OCI-LY7 (cell line): Measurements from ENCODE around the gene ZNF81. TPM values are rescaled to one million over a fixed set of nuclear protein-coding genes. Genes with fewer than 3 reads are reported as not detected.
"Not testable (repeated sequence)": the region's sequence is repeated elsewhere in the genome, so short reads cannot be mapped to it uniquely, and the experiment has no call there.

Experiments
- BruUV-seq: library from RNA; stranded (reverse); fragments of 400-500 nt; replicated peaks from 2 replicates; lab custom pipeline; 2021; lab: Mats Ljungman, UMichigan
- CTCF ChIA-PET: fragments of 300-600 bp; sonication (Branson Sonifier 250); formaldehyde crosslinking; loops from one replicate; lab custom pipeline; 2022; ENCODE audit warnings: antibody characterized with exemption; ENCODE audit not compliant: unreplicated experiment; lab: Charles Lee
- POLR2A ChIA-PET: fragments of 300-600 bp; sonication (Branson Sonifier 250); formaldehyde crosslinking; loops from one replicate; lab custom pipeline; 2022; ENCODE audit warnings: antibody characterized with exemption; lab: Charles Lee
- DNase-seq: peaks from one replicate; pipeline ENCODE4 v3.0.0-alpha.2; 2015; ENCODE audit warnings: low spot score
- H2AFZ ChIP-seq: fragments of 200-600 bp; sonication (generic), shearing (Covaris generic); 2 replicates; pipeline ENCODE4 v1.6.1; 2014; ENCODE audit warnings: mild to moderate bottlenecking, antibody characterized with exemption, low read length, moderate library complexity
- H3K27ac ChIP-seq: fragments of 200-600 bp; sonication (generic); 2 replicates; pipeline ENCODE4 v1.5.1; 2014; ENCODE audit warnings: mixed run types, low read depth, mild to moderate bottlenecking, moderate library complexity, low read length, inconsistent platforms; ENCODE audit not compliant: poor library complexity, severe bottlenecking
- H3K36me3 ChIP-seq: fragments of 200-600 bp; sonication (generic); 2 replicates; pipeline ENCODE4 v1.6.1; 2014; ENCODE audit warnings: mild to moderate bottlenecking, antibody characterized with exemption, low read length, moderate library complexity, mixed read lengths; ENCODE audit not compliant: insufficient read depth
- H3K4me1 ChIP-seq: fragments of 200-600 bp; sonication (generic); 2 replicates; pipeline ENCODE4 v1.5.1; 2014; ENCODE audit warnings: mild to moderate bottlenecking, low read length; ENCODE audit not compliant: insufficient read depth, poor library complexity, severe bottlenecking
- H3K4me2 ChIP-seq: fragments of 200-600 bp; sonication (generic); 2 replicates; pipeline ENCODE4 v1.6.1; 2014; ENCODE audit warnings: mild to moderate bottlenecking, low read length
- H3K4me3 ChIP-seq: fragments of 200-600 bp; sonication (generic); 2 replicates; pipeline ENCODE4 v1.5.1; 2014; ENCODE audit warnings: mild to moderate bottlenecking, low read depth, low read length; ENCODE audit not compliant: poor library complexity, severe bottlenecking
- H3K79me2 ChIP-seq: fragments of 200-600 bp; sonication (generic); 2 replicates; pipeline ENCODE4 v1.6.1; 2016; ENCODE audit warnings: low read depth, mild to moderate bottlenecking, low read length, moderate library complexity, mixed read lengths; ENCODE audit not compliant: insufficient read depth
- H3K9me2 ChIP-seq: fragments of 200-600 bp; sonication (generic); 2 replicates; pipeline ENCODE4 v1.6.1; 2016; ENCODE audit warnings: mild to moderate bottlenecking, low read length, mixed read lengths; ENCODE audit not compliant: insufficient read depth
- H3K9me3 ChIP-seq: fragments of 200-600 bp; sonication (generic); 2 replicates; pipeline ENCODE4 v1.6.1; 2014; ENCODE audit warnings: mild to moderate bottlenecking, mixed run types, low read length, mixed read lengths
- H4K20me1 ChIP-seq: fragments of 200-600 bp; sonication (generic); 2 replicates; pipeline ENCODE4 v1.6.1; 2014; ENCODE audit warnings: mild to moderate bottlenecking, antibody characterized with exemption, low read length, moderate library complexity, mixed read lengths; ENCODE audit not compliant: insufficient read depth
- EZH2phosphoT487 ChIP-seq: fragments of 200-600 bp; sonication (generic); IDR thresholded peaks from 2 replicates; pipeline ENCODE4 v1.6.1; 2018; ENCODE audit warnings: low read depth, borderline replicate concordance, mild to moderate bottlenecking, mixed run types, antibody characterized with exemption, low read length, moderate library complexity, mixed read lengths
- intact Hi-C: fragments of 100-400 bp; cut with micrococcal nuclease; formaldehyde crosslinking; loops from one replicate; pipeline ENCODE4 v1.10.0; 2022; ENCODE audit not compliant: unreplicated experiment
- total RNA-seq, 2 experiments: library from RNA; depleted of rRNA in 1 of 2; stranded (reverse); fragments of >200 nt in 1 of 2; shearing (Covaris generic) in 1 of 2; gene quantifications; 2 replicates each; pipeline ENCODE4 v1.2.3, GENCODE V29; 2014 to 2022
- TF ChIP-seq, protein P1 (sequence below): fragments of 200-600 bp; sonication (generic); conservative IDR thresholded peaks from 2 replicates; pipeline ENCODE4 v1.5.1; 2014; ENCODE audit warnings: mild to moderate bottlenecking, antibody characterized with exemption, low read length, moderate library complexity, mixed read lengths

Gene ZNF81
- total RNA-seq, 2 experiments from 2014 or later = 7.1 to 12.8 TPM

DNA sequence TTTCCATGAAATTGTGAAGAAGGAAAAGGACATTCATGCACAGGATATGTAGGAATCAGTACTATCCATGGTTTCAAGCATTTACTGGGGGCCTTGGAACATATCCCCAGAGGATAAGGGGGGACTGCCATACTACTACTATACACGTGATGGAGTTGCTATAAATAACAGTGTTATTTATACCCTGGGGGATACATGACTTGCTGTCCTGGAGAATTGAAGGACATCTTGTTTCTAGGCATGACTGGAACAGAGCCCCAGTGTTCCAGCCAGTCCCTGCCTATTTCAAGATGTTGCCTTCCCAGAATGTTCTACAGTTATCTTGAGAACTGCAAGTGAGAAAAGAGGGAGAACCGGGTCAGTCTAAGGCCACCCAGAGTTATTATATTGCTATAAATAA is 39.6 kb upstream of the ZNF81 start:
- Histone ChIP-seq H4K20me1 (no peaks in the 10 kb centered on the region), H3K4me3 (no peak overlapping the region), H3K9me3 (no peaks in the 10 kb centered on the region), H3K9me2 (no peaks in the 10 kb centered on the region), H3K36me3 (no peaks in the 10 kb centered on the region), H3K4me2 (no peak overlapping the region), H3K4me1 (no peaks in the 10 kb centered on the region), H3K27ac (no peak overlapping the region), H2AFZ (no peak overlapping the region), H3K79me2 (no peaks in the 10 kb centered on the region)
- CTCF ChIA-PET = no interaction called here
- no peak for DNase-seq
- intact Hi-C loops = no loop called here
- no TSS peak for BruUV-seq
- POLR2A ChIA-PET = no interaction called here
- TF ChIP-seq, protein P1, sequence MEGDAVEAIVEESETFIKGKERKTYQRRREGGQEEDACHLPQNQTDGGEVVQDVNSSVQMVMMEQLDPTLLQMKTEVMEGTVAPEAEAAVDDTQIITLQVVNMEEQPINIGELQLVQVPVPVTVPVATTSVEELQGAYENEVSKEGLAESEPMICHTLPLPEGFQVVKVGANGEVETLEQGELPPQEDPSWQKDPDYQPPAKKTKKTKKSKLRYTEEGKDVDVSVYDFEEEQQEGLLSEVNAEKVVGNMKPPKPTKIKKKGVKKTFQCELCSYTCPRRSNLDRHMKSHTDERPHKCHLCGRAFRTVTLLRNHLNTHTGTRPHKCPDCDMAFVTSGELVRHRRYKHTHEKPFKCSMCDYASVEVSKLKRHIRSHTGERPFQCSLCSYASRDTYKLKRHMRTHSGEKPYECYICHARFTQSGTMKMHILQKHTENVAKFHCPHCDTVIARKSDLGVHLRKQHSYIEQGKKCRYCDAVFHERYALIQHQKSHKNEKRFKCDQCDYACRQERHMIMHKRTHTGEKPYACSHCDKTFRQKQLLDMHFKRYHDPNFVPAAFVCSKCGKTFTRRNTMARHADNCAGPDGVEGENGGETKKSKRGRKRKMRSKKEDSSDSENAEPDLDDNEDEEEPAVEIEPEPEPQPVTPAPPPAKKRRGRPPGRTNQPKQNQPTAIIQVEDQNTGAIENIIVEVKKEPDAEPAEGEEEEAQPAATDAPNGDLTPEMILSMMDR = no peak

DNA sequence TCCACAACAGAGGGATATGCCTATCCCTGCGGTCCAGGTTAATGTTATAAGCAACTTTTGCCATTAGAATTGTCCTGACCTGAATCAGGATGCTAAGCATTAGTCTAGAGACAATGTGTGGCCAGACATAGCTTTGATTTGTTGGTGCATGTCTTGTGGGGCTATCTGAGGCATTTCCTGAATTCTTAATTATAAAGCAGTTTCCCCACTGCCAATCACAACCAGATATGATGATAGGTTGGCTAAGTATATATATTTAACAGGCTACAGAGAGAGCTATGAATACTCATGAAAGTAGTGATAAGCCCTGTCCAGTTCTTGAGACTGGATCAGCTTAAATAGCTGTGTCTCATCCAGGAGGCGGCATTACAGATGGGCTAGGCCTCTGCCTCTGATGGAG is 37.8 kb upstream of the ZNF81 start:
- Histone ChIP-seq H3K4me3 (no peak overlapping the region), H3K9me3 (no peaks in the 10 kb centered on the region)

DNA sequence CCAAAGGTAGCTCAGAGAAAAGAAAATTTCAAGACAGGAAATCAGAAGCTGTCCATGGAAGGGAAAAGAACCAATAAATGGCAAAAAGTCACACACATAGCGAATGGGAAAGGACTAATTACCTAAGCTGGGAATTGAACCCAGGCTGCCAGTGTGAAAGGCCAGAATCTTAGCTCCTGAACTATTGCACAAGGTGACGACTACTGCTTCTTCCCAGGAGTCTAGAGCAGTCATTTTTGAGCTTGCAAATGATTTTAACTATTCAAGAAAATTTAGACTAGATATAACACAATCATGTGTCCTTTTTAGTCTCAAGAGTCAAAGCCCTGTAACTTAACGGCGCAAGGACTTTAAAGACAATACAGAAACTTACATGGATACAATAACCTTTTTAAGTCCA is 34.1 kb upstream of the ZNF81 start:
- intact Hi-C loops = no loop called here

More for the DNA sequence above, 37.8 kb upstream of the ZNF81 start:
- DNase-seq = no peak
- intact Hi-C loops = no loop called here
- ChIA-PET CTCF (no interaction called here), POLR2A (no interaction called here)
- Histone ChIP-seq H2AFZ (no peak overlapping the region), H4K20me1 (no peaks in the 10 kb centered on the region), H3K4me2 (no peak overlapping the region), H3K9me2 (no peaks in the 10 kb centered on the region), H3K36me3 (no peaks in the 10 kb centered on the region), H3K4me1 (no peaks in the 10 kb centered on the region), H3K79me2 (no peaks in the 10 kb centered on the region), H3K27ac (no peak overlapping the region)
- no TSS peak for BruUV-seq
- TF ChIP-seq, protein P1 = no peak

DNA sequence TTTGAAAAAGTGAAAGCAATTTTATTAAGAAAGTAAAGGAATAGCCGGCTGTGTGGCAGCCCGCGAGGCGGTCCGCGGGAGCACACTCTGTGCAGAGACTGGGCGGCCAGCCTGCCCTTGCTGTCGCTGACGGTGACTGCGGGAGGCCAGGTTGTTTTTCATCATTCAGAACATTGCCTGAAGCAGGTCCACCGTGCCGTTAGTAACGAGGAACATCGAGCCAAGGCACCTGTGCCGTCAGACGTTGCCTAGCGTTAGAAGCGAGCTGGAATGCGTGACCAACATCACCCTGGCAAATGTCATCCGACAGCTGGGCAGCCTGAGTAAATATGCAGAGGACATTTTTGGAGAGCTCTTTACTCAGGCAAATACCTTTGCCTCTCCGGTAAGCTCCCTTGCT is 33.6 kb upstream of the ZNF81 start:
- BruUV-seq, H3K4me2 ChIP-seq, H3K36me3 ChIP-seq, intact Hi-C loops, H3K27ac ChIP-seq, H3K4me3 ChIP-seq, POLR2A ChIA-PET, CTCF ChIA-PET, H4K20me1 ChIP-seq, H3K9me3 ChIP-seq, H3K9me2 ChIP-seq, DNase-seq, H3K79me2 ChIP-seq, H2AFZ ChIP-seq: not testable (repeated sequence)
- H3K4me1 ChIP-seq = peaks cover 13% of the 10 kb centered on the region

More for the DNA sequence above, 34.1 kb upstream of the ZNF81 start:
- H2AFZ ChIP-seq = no peak overlapping the region
- TF ChIP-seq EZH2phosphoT487 = no peak
- TF ChIP-seq, protein P1 = no peak
- H3K9me2 ChIP-seq = no peaks in the 10 kb centered on the region
- H4K20me1 ChIP-seq = no peaks in the 10 kb centered on the region
- no peaks in the 10 kb centered on the region for H3K79me2 ChIP-seq
- no peak overlapping the region for H3K4me3 ChIP-seq
- H3K4me2 ChIP-seq = no peak overlapping the region
- no peaks in the 10 kb centered on the region for H3K9me3 ChIP-seq
- peaks cover 13% of the 10 kb centered on the region for H3K4me1 ChIP-seq
- H3K36me3 ChIP-seq = no peaks in the 10 kb centered on the region
- DNase-seq = no peak
- no peak overlapping the region for H3K27ac ChIP-seq
- ChIA-PET POLR2A (no interaction called here), CTCF (no interaction called here)
- no TSS peak for BruUV-seq
